Fibroblast of skin of right quadriceps (primary cell): ENCODE measurements around the gene MEX3B.

Experiments used
- DNase-seq: peaks from one replicate; pipeline ENCODE4 v3.0.0-alpha.2; 2013

The MEX3B gene

GRCh38 chr15:82045892-82046665, at the start of gene MEX3B:
Gene MEX3B, minus strand, starts transcription at chr15:82046018. Its CDS starts 313 bp downstream, at chr15:82045705.
- DNase-seq = peak; percentile 99

- DNase-seq = peak; percentile 84
Measured at GRCh38 chr15:82093774-82094211, 48.0 kb upstream of the MEX3B start.

- no peak for DNase-seq
Measured at GRCh38 chr15:82093325-82093724, 47.5 kb upstream of the MEX3B start.

GRCh38 chr15:82091636-82092140, 45.9 kb upstream of the MEX3B start:
- DNase-seq = no peak

GRCh38 chr15:82086243-82086995, 40.6 kb upstream of the MEX3B start:
- DNase-seq = no peak

- DNase-seq = peak; percentile 87
Measured at GRCh38 chr15:82081914-82082762, 36.3 kb upstream of the MEX3B start.

GRCh38 chr15:82080774-82081173, 35.0 kb upstream of the MEX3B start:
- no peak for DNase-seq

- DNase-seq = peak; percentile 54
Measured at GRCh38 chr15:82079736-82080135, 33.9 kb upstream of the MEX3B start.

- no peak for DNase-seq
Measured at GRCh38 chr15:82074610-82075009, 28.8 kb upstream of the MEX3B start.

- DNase-seq = no peak
Measured at GRCh38 chr15:82072926-82073537, 27.2 kb upstream of the MEX3B start.

- DNase-seq = no peak
Measured at GRCh38 chr15:82066455-82066854, 20.6 kb upstream of the MEX3B start.

GRCh38 chr15:82064824-82065223, 19.0 kb upstream of the MEX3B start:
- DNase-seq = no peak

GRCh38 chr15:82062479-82063454, 16.9 kb upstream of the MEX3B start:
- no peak for DNase-seq

GRCh38 chr15:82060817-82061216, 15.0 kb upstream of the MEX3B start:
- no peak for DNase-seq

GRCh38 chr15:82058517-82059204, 12.8 kb upstream of the MEX3B start:
- DNase-seq = no peak

- DNase-seq = no peak
Measured at GRCh38 chr15:82058026-82058425, 12.2 kb upstream of the MEX3B start.

GRCh38 chr15:82056958-82057823, 11.4 kb upstream of the MEX3B start:
- peak; percentile 61 for DNase-seq

GRCh38 chr15:82052751-82053150, 6.9 kb upstream of the MEX3B start:
- DNase-seq = no peak

- DNase-seq = no peak
Measured at GRCh38 chr15:82051664-82052063, 5.8 kb upstream of the MEX3B start.

- no peak for DNase-seq
Measured at GRCh38 chr15:82048811-82049210, 3.0 kb upstream of the MEX3B start.
